HFFc6 (cell line): ENCODE data around the gene MORN5. TPM values are rescaled to one million over a fixed set of nuclear protein-coding genes. Genes with fewer than 3 reads are reported as not detected.

Source experiments
- DNase-seq: peaks from one replicate; pipeline ENCODE4 v3.0.0-alpha.2; 2018
- H3K27ac Mint-ChIP-seq: 2 replicates; pipeline ENCODE4 v1.8.0; 2020; ENCODE audit warnings: mild to moderate bottlenecking, mixed read lengths
- H3K27me3 Mint-ChIP-seq: 2 replicates; pipeline ENCODE4 v1.8.0; 2021; ENCODE audit warnings: mild to moderate bottlenecking, moderate library complexity, mixed read lengths; ENCODE audit not compliant: insufficient read depth
- H3K36me3 Mint-ChIP-seq: 2 replicates; pipeline ENCODE4 v1.8.0; 2021; ENCODE audit warnings: low read depth, mixed read lengths
- H3K4me1 Mint-ChIP-seq: 2 replicates; pipeline ENCODE4 v1.8.0; 2020; ENCODE audit warnings: low read depth, mixed read lengths
- H3K4me3 Mint-ChIP-seq: 2 replicates; pipeline ENCODE4 v1.8.0; 2020; ENCODE audit warnings: mild to moderate bottlenecking, moderate library complexity, mixed read lengths
- H3K9me3 Mint-ChIP-seq: 2 replicates; pipeline ENCODE4 v1.8.0; 2020; ENCODE audit warnings: mild to moderate bottlenecking, mixed read lengths
- CTCF ChIP-seq: fragments of 200-600 bp; sonication (generic); IDR thresholded peaks from 2 replicates; pipeline ENCODE4 v1.5.0; 2021; ENCODE audit warnings: antibody characterized with exemption, mild to moderate bottlenecking
- microRNA-seq: library from miRNA; unstranded; fragments of <30 nt; microRNA quantifications from one replicate; pipeline ENCODE4, GENCODE V29; 2019
- total RNA-seq, 6 experiments: library from RNA; stranded (reverse); fragmentation: NEBNext Ultra II Directional; extraction: Animal tissue kit (Norgen Biotek cat#: 25700); gene quantifications; 2 replicates in 1 of 6; 3 replicates in 5 of 6; pipeline ENCODE4 v1.2.3, GENCODE V29; 2021

MORN5 gene
- total RNA-seq, 6 experiments from 2014 or later = not detected

- H3K4me3 Mint-ChIP-seq = no peak overlapping the region
- no peaks in the 10 kb centered on the region for H3K9me3 Mint-ChIP-seq
Measured at GRCh38 chr9:122239722-122240121, 80.0 kb downstream of the MORN5 start.

DNA sequence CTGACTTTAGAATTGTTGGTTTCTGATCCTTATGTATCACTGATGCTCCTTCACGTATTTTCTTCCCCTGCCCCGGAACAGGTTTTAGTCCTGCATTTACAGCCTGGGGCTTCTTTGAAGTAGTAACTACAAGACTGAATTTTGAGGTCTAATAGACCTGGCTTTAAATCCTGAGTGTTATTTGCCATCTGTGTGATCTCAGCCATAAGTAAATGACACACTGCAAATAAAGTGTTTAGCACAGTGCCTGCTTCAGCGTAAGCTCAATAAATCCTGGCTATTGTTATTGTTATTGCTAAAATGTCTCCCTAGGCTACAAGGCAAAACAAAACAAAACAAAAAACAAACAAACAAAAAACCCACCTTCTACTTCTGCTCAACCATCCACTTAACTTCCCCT, 84.6 kb downstream of the MORN5 start:
- no peak overlapping the region for H3K27ac Mint-ChIP-seq

More at GRCh38 chr9:122239722-122240121, 80.0 kb downstream of the MORN5 start:
- peaks cover 8% of the 10 kb centered on the region for H3K27me3 Mint-ChIP-seq
- no peak overlapping the region for H3K27ac Mint-ChIP-seq
- TF ChIP-seq CTCF = no peak
- H3K4me1 Mint-ChIP-seq = no peaks in the 10 kb centered on the region
- peaks cover 30% of the 10 kb centered on the region for H3K36me3 Mint-ChIP-seq
- DNase-seq = no peak

DNA sequence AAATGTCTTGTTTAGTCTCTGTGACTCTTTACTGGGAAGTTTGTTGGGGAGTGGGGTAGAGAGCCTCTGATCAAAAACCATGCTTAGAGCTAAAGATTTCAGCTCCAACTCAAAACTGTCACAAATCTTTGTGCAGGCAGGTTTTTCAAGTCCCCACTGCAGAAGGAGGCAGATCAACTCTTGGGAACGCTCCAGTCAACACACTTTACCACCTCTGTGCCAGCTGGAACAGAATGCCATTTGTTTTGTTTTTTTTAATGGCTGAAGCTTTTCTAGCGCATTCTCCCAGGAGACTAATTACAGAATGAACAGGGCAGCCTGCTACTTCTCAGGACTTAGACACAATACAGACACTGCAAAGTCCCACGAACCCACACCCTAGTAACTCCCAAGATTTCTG, 87.0 kb downstream of the MORN5 start:
- H3K4me3 Mint-ChIP-seq = no peak overlapping the region
- H3K4me1 Mint-ChIP-seq = no peaks in the 10 kb centered on the region
- H3K36me3 Mint-ChIP-seq = peaks cover 53% of the 10 kb centered on the region
- H3K9me3 Mint-ChIP-seq = no peaks in the 10 kb centered on the region
- H3K27me3 Mint-ChIP-seq = peaks cover 1% of the 10 kb centered on the region; the same call in 1 of the 2 replicates
- no peak for DNase-seq
- no peak overlapping the region for H3K27ac Mint-ChIP-seq
- TF ChIP-seq CTCF = no peak

More for the DNA sequence above, 84.6 kb downstream of the MORN5 start:
- TF ChIP-seq CTCF = no peak
- no peaks in the 10 kb centered on the region for H3K4me1 Mint-ChIP-seq
- no peak for DNase-seq
- peaks cover 3% of the 10 kb centered on the region for H3K27me3 Mint-ChIP-seq
- H3K4me3 Mint-ChIP-seq = no peak overlapping the region
- H3K36me3 Mint-ChIP-seq = peaks cover 51% of the 10 kb centered on the region
- no peaks in the 10 kb centered on the region for H3K9me3 Mint-ChIP-seq

DNA sequence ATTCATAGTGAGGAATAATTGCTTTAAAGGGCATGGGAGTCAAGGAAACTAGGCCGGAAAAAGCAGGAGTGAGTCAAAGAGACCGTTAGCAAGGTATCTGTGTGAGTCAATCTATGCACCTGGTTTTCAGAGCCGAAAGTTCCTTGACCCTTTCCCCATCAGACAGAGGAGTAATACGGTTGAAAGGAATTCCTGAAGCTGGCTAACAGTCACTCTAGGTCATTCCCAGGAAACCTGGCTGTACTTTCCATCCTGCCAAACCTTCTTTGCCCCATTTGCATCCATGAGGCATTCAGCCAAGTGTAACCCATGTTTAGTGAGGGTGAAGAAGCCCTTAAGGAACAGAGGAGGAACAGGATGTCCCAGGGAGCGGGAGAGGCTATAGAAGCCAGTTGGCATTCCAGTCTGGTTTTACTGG, 88.7 kb downstream of the MORN5 start:
- DNase-seq = no peak
- no peaks in the 10 kb centered on the region for H3K27me3 Mint-ChIP-seq
- no peak overlapping the region for H3K4me3 Mint-ChIP-seq
- H3K4me1 Mint-ChIP-seq = no peaks in the 10 kb centered on the region
- H3K27ac Mint-ChIP-seq = no peak overlapping the region
- peaks cover 57% of the 10 kb centered on the region for H3K36me3 Mint-ChIP-seq
- H3K9me3 Mint-ChIP-seq = no peaks in the 10 kb centered on the region
- TF ChIP-seq CTCF = no peak

Small RNAs within 50 kb of the gene (microRNA-seq; reads per million reads assigned to microRNA genes)
- not detected for gene MIR4478

Other genes with a start within 250 kb of the MORN5 start
- 10 to 100 TPM in 1 of 6 experiments, 1 to 10 TPM in 5; 6.9 to 10.2 (median 8.3) TPM for gene TTLL11, start 66.6 kb upstream of the MORN5 start, total RNA-seq
- gene NDUFA8, start 129 bp upstream of the MORN5 start, total RNA-seq = 10 to 100 TPM; 67.4 to 76.6 (median 72.8) TPM
- gene LHX6, start 69.0 kb downstream of the MORN5 start, total RNA-seq = not detected
- gene RBM18, start 104.9 kb downstream of the MORN5 start, total RNA-seq = 10 to 100 TPM; 25.6 to 30.5 (median 27.6) TPM
- 10 to 100 TPM; 27.1 to 32.2 (median 29.4) TPM for gene MRRF, start 105.0 kb downstream of the MORN5 start, total RNA-seq
- gene PTGS1, start 211.1 kb downstream of the MORN5 start, total RNA-seq = 100 to 1,000 TPM in 3 of 6 experiments, 10 to 100 TPM in 3; 33.0 to 122 (median 102) TPM